HG02970 (cell line): ENCODE results near the gene SLC22A23.

Experiments used
- ATAC-seq: cut with Tn5 transposase; IDR thresholded peaks from one replicate; pipeline ENCODE4 v1.9.1; 2021; ENCODE audit warnings: mild to moderate bottlenecking, moderate library complexity, moderate number of reproducible peaks; ENCODE audit not compliant: unreplicated experiment, low FRiP score

SLC22A23 gene

GRCh38 chr6:3446184-3446583, 10.7 kb downstream of the SLC22A23 start:
- no peak for ATAC-seq

GRCh38 chr6:3444276-3445088, 12.4 kb downstream of the SLC22A23 start:
- ATAC-seq, result no peak

GRCh38 chr6:3443221-3443515, 13.7 kb downstream of the SLC22A23 start:
- no peak for ATAC-seq

GRCh38 chr6:3442431-3443220, 14.2 kb downstream of the SLC22A23 start:
- ATAC-seq, result no peak

GRCh38 chr6:3440911-3441310, 15.9 kb downstream of the SLC22A23 start:
- no peak for ATAC-seq

- ATAC-seq, result no peak
These were observed 16.9 kb downstream of the SLC22A23 start for GRCh38 chr6:3439961-3440360.

- ATAC-seq, result no peak
These were observed 18.4 kb downstream of the SLC22A23 start for GRCh38 chr6:3438190-3439167.

- ATAC-seq, result no peak
These were observed 23.8 kb downstream of the SLC22A23 start for GRCh38 chr6:3433005-3433404.

GRCh38 chr6:3432416-3432815, 24.4 kb downstream of the SLC22A23 start:
- ATAC-seq, result no peak

- no peak for ATAC-seq
These were observed 24.9 kb downstream of the SLC22A23 start for GRCh38 chr6:3431994-3432393.

GRCh38 chr6:3429211-3429610, 27.6 kb downstream of the SLC22A23 start:
- ATAC-seq, result no peak

GRCh38 chr6:3428700-3429099, 28.1 kb downstream of the SLC22A23 start:
- ATAC-seq, result no peak

- ATAC-seq, result no peak
These were observed 28.6 kb downstream of the SLC22A23 start for GRCh38 chr6:3428247-3428646.

- ATAC-seq, result no peak
These were observed 29.2 kb downstream of the SLC22A23 start for GRCh38 chr6:3427687-3428085.

- no peak for ATAC-seq
These were observed 29.7 kb downstream of the SLC22A23 start for GRCh38 chr6:3426927-3427686.

- ATAC-seq, result no peak
These were observed 30.5 kb downstream of the SLC22A23 start for GRCh38 chr6:3426091-3426926.

- no peak for ATAC-seq
These were observed 31.3 kb downstream of the SLC22A23 start for GRCh38 chr6:3425574-3425973.

GRCh38 chr6:3424185-3424927, 32.5 kb downstream of the SLC22A23 start:
- ATAC-seq, result no peak
